ENCODE results near the gene ZNF722.
"Not testable (repeated sequence)": the region's sequence is repeated elsewhere in the genome, so short reads cannot be mapped to it uniquely, and the experiment has no call there.

Gene ZNF722

DNA sequence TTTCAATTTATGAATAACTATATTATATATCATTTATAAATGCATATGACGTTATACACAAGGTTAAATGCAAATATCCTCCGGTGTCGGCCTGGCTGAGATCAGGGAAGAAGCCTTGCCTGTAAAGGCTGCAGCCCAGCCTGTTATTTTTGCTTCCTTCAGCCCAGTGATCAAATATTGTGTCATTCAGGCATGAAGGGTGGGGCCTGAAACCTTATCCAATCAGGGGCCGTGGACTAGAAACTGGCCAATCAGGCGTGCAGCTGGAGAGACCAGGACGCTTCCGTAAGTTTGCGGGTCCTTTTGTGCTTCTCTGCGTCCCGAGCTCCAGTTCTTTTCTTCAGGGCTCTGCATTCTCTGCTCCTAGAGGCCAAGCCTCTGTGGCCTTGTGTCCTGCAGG is at the start of gene ZNF722:
Gene ZNF722, plus strand, starts transcription at position 301 of the 400 bp plus-strand sequence. CDS start 113 bp downstream, outside the sequence.
- DNase-seq (ENCODE audit: low spot score), result no peak

DNA sequence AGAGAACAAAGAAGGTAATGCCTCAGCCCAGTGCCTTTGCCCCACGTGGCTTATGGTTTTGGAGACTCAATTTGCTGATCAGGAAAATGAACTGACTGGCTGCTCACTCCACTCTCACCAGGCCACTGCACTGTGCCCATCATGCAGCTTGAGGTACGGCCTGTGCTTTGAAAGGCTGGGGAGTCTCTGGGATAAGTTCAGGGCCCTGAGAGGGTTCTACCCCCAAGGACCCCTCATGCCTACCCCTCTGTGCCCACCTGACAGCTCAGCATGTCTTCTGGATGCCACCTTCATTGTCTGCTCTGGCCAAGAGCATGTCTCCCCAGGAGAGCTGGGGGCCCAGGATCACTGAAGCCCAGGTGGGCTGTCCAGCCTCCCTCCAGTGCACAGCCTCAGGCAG is 45.5 kb upstream of the ZNF722 start:
- no peak for DNase-seq (ENCODE audit: low spot score)

DNA sequence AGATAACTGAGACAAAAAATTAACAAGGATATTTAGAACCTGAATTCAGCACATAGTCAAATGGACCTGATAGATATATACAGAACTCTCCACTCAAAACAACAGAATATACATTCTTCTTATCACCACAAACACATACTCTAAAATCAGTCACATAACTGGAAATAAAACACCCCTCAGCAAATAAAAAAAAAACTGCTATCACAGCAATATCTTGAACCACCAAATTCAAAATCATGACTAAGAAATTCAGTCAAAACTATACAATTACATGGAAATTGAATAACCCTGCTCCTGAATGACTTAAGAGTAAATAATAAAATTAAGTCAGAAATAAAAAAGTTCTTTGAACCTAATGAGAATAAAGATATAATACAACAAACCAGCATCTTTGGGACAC is 30.0 kb upstream of the ZNF722 start:
- DNase-seq (ENCODE audit: low spot score), result no peak

DNA sequence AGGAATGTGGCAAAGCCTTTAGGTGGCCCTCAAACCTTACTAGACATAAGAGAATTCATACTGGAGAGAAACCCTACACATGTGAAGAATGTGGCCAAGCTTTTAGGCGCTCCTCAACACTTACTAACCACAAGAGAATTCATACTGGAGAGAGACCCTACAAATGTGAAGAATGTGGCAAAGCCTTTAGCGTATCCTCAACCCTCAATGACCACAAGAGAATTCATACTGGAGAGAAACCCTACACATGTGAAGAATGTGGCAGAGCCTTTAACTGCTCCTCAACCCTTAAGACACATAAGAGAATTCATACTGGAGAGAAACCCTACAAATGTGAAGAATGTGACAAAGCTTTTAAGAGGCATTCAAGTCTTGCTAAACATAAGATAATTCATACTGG is 16.8 kb downstream of the ZNF722 start:
- not testable (repeated sequence) for DNase-seq (ENCODE audit: low spot score)

DNA sequence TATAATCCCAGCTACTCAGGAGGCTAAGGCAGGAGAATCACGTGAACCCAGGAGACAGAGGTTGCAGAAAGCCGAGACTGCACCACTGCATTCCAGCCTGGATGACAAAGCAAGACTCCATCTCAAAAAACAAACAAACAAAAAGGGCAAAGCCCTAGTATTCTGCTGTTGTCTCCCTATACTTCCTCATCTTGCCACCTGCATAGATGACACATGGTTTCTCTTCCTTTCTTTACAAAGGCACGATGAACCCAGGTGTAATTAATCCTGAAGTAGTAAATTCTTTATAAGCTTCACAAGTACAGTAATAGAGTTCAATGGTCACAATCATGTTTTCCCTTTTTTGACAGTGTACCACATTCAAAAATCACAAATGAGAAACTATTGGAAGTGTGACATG is 36.7 kb downstream of the ZNF722 start:
- DNase-seq (ENCODE audit: low spot score), result no peak

DNA sequence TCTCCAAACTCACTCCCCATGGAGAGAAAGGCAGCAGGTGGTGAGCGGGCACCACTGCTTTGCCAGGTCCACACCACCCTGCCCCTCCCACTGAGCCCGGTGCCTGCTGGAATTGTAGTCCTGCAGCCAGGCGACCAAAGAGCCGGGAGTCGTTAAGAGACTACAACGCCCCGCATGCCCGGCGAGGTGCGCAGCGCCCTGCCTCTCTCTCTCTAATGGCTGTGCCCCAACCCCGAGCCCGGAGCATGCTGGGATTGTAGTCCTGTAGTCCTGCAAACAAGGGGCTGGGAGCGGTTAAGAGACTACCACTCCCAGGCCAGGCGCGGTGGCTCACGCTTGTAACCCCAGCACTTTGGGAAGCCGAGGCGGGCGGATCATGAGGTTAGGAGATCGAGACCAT is 38.4 kb downstream of the ZNF722 start:
- DNase-seq (ENCODE audit: low spot score), result no peak

DNA sequence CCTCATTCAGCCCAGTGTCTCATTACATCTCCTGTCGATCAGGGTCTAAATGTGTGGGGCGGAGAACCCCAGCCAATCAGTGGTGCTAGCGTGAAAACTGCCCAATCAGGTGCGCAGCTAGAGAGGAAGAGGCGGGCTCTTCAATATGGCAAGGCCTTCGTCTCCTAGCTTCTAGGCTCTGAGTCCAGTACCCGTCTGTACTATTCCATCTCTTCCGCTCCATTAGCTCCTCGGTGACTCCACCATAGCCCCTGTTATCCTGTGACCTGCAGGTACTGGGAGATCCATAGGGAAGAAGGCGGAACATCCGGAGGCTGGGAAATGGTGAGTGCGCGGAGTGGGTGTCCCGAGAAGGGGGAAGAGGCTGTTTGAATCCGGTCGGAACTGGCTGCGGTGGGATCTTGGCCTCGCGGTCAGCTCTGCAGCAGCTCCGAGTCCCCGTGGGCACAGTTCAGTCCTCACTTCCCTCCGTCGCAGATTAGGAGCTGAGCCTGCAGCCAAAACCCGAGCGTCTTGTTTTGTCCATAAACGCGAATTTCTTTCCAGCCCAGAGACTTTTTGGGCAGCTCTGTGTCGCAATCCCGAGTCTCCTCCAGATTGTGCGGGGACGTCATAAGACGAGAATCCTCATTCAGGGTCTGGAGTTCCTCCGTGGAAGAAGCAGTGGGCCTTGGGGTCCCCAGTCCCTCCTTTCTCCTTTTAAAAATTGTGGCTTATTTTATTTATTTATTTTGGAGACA is 46.8 kb downstream of the ZNF722 start, which contains the start of gene ZNF727:
Gene ZNF727, plus strand, starts transcription at position 134 of the 740 bp plus-strand sequence. Its CDS starts 188 bp downstream, at position 322.
- no peak for DNase-seq (ENCODE audit: low spot score)

DNA sequence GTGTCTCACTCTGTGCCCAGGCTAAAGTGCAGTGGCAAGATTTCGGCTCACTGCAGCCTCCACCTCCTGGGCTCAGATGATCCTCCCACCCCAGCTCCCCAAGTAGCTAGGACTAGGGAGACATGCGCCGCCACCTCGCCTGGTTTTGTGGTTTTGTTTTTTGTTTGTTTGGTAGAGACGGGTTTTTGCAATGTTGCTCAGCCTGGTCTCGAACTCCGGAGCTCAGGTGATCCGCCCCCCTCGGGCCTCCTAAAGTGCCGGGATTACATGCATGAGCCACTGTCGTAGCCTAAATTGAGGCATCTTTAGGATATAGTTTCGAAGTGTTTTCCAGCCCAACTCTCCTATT is 47.4 kb downstream of the ZNF722 start:
- no peak for DNase-seq (ENCODE audit: low spot score)
